Smooth muscle cell (in vitro differentiated cells): ENCODE measurements around the gene CFAP99. TPM values are rescaled to one million over a fixed set of nuclear protein-coding genes. Genes with fewer than 3 reads are reported as not detected.

Experiments used
- DNase-seq: peaks from one replicate; lab custom pipeline; 2025; ENCODE audit not compliant: unreplicated experiment; lab: John Stamatoyannopoulos, UW
- H2AFZ ChIP-seq: fragments of 200-600 bp; sonication (generic); 2 replicates; pipeline ENCODE4 v1.6.0; 2016; ENCODE audit warnings: antibody characterized with exemption, low read depth, mild to moderate bottlenecking
- H3F3A ChIP-seq: fragments of 200-600 bp; sonication (generic); 2 replicates; pipeline ENCODE4 v1.6.0; 2017; ENCODE audit warnings: antibody characterized with exemption, low read depth
- H3K27ac ChIP-seq: fragments of 200-600 bp; sonication (generic); 2 replicates; pipeline ENCODE4 v1.5.1; 2016; ENCODE audit warnings: low read depth, mild to moderate bottlenecking
- H3K27me3 ChIP-seq: fragments of 200-600 bp; sonication (generic); 2 replicates; pipeline ENCODE4 v1.6.1; 2016; ENCODE audit warnings: low read depth, mild to moderate bottlenecking
- H3K36me3 ChIP-seq: fragments of 200-600 bp; sonication (generic); 2 replicates; pipeline ENCODE4 v1.5.1; 2016; ENCODE audit warnings: low read depth
- H3K4me1 ChIP-seq: fragments of 200-600 bp; sonication (generic); 2 replicates; pipeline ENCODE4 v1.5.1; 2016; ENCODE audit warnings: low read depth
- H3K4me2 ChIP-seq: fragments of 200-600 bp; sonication (generic); 2 replicates; pipeline ENCODE4 v1.6.0; 2016; ENCODE audit warnings: mild to moderate bottlenecking
- H3K4me3 ChIP-seq: fragments of 200-600 bp; sonication (generic); 2 replicates; pipeline ENCODE4 v1.5.1; 2016; ENCODE audit warnings: mild to moderate bottlenecking
- H3K79me2 ChIP-seq: fragments of 200-600 bp; sonication (generic); 2 replicates; pipeline ENCODE4 v1.6.0; 2016; ENCODE audit warnings: low read depth, mild to moderate bottlenecking
- H3K9ac ChIP-seq: fragments of 200-600 bp; sonication (generic); 2 replicates; pipeline ENCODE4 v1.6.0; 2016; ENCODE audit warnings: low read depth
- H3K9me3 ChIP-seq: fragments of 200-600 bp; sonication (generic); replicated peaks from 2 replicates; pipeline ENCODE4 v1.5.1; 2016; ENCODE audit warnings: low read depth
- H4K20me1 ChIP-seq: fragments of 200-600 bp; sonication (generic); 2 replicates; pipeline ENCODE4 v1.6.0; 2016; ENCODE audit warnings: low read depth
- WGBS: methylation state at CpG from one replicate; pipeline ENCODE4 v1.1.7; 2016; ENCODE audit warnings: low lambda C conversion rate; 5-methylcytosine and 5-hydroxymethylcytosine counted together
- polyA plus RNA-seq: library from polyadenylated mRNA; unstranded; fragments of >200 nt; fragmentation: Nextera tagmentation; extraction: Ambion mirVana; gene quantifications from 2 replicates; pipeline ENCODE4 v1.2.1, GENCODE V29; 2016
- total RNA-seq: library from RNA; depleted of rRNA; stranded (reverse); fragments of >200 nt; gene quantifications from 2 replicates; pipeline ENCODE4 v1.2.3, GENCODE V29; 2014
- TF ChIP-seq, protein P1 (sequence below): fragments of 200-600 bp; sonication (generic); IDR thresholded peaks from 2 replicates; pipeline ENCODE4 v1.5.1; 2017; ENCODE audit warnings: borderline replicate concordance, mild to moderate bottlenecking, antibody characterized with exemption; ENCODE audit not compliant: insufficient read depth, poor library complexity, severe bottlenecking

CFAP99 gene
- total and polyA plus RNA-seq, 2 experiments from 2014 or later = not detected

DNA sequence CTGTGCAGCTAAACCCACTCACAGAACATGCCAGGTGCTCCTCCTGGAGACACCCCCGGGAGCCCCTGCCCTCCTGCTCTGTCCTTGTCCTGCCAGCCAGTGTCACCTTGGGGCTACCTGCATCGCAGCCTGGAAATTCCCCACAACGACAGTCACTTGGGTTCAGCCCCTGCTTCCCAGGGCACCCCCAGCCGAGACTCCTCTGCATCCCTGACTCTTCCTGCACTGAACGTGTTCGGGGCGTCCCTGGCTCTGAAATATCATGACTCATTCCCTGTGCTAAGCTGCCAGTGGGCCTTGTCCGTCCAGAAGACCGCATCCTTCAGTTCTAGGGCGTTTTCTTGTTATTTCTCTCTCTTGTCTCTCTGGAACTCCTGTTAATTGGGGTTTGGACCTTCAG, 5.8 kb downstream of the CFAP99 start:
- Histone ChIP-seq H2AFZ (no peak overlapping the region), H3K27ac (no peak overlapping the region), H3K79me2 (no peaks in the 10 kb centered on the region), H3K4me2 (no peak overlapping the region), H3F3A (no peaks in the 10 kb centered on the region), H3K27me3 (peaks cover 28% of the 10 kb centered on the region), H3K9me3 (no peaks in the 10 kb centered on the region), H3K4me3 (no peak overlapping the region), H4K20me1 (no peaks in the 10 kb centered on the region), H3K36me3 (no peaks in the 10 kb centered on the region), H3K4me1 (no peaks in the 10 kb centered on the region), H3K9ac (no peak overlapping the region)
- TF ChIP-seq, protein P1, sequence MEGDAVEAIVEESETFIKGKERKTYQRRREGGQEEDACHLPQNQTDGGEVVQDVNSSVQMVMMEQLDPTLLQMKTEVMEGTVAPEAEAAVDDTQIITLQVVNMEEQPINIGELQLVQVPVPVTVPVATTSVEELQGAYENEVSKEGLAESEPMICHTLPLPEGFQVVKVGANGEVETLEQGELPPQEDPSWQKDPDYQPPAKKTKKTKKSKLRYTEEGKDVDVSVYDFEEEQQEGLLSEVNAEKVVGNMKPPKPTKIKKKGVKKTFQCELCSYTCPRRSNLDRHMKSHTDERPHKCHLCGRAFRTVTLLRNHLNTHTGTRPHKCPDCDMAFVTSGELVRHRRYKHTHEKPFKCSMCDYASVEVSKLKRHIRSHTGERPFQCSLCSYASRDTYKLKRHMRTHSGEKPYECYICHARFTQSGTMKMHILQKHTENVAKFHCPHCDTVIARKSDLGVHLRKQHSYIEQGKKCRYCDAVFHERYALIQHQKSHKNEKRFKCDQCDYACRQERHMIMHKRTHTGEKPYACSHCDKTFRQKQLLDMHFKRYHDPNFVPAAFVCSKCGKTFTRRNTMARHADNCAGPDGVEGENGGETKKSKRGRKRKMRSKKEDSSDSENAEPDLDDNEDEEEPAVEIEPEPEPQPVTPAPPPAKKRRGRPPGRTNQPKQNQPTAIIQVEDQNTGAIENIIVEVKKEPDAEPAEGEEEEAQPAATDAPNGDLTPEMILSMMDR = no peak
- 67% methylated on average over 10 of the region's 10 CpGs for WGBS
- no peak for DNase-seq

DNA sequence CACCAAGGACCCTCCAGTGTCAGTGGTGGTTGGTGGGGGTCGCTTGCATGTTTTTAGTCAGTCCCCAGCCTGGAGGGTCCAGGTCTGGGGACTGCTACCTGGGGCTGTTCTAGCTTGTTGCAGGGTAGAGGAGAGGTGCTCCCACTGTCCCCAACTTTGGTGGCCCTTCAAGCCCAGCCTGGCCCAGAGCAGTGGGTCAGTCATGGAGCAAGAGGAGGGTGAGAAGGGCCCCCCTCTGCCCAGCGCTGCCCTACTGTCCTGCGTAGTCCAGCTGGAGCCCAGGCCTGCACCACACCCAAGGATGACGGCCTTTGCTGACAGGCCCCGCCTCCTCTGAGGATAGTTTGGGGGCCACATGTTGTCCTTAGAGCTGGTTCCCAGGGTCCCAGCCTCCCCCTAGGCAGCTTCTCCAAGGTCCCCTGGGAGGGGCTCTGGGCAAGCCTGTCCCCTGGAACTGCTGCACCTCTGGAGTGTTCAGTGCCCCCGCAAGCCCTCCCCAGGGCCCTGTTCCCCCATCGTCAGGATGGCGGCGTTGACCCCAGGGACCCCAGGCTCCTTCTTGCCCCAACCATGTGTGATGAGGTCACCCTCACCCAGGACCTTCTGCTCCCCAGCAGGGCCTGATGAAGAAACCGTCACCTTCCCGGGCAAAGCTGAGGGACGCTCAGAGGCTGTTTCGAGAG, 6.8 kb downstream of the CFAP99 start:
- H4K20me1 ChIP-seq = no peaks in the 10 kb centered on the region
- H2AFZ ChIP-seq = no peak overlapping the region
- H3K9ac ChIP-seq = no peak overlapping the region
- peaks cover 18% of the 10 kb centered on the region for H3K27me3 ChIP-seq
- H3K4me1 ChIP-seq = no peaks in the 10 kb centered on the region
- H3K4me3 ChIP-seq = no peak overlapping the region
- no peak overlapping the region for H3K4me2 ChIP-seq
- H3K36me3 ChIP-seq = no peaks in the 10 kb centered on the region
- H3F3A ChIP-seq = no peaks in the 10 kb centered on the region
- H3K27ac ChIP-seq = no peak overlapping the region
- DNase-seq = no peak
- 96% methylated on average over 13 of the region's 13 CpGs for WGBS
- TF ChIP-seq, protein P1 = no peak
- H3K9me3 ChIP-seq = no peaks in the 10 kb centered on the region
- H3K79me2 ChIP-seq = no peaks in the 10 kb centered on the region

DNA sequence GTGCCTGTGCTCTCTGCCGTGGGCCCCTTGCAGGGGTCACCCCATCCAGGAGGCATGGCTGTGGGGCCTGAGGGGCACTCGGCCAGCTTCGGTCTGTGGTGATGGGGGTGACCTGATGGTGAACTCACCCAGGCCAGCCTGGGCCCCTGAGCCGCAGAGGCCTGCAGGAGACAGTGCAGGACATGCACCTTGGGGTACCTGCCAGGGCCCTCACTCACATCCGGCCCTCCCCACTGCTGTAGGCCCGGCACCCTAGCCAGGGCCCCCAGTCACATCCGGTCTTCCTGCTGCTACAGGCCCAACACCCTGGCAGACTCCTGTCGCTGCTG, 7.3 kb downstream of the CFAP99 start:
- no peaks in the 10 kb centered on the region for H3K4me1 ChIP-seq
- H4K20me1 ChIP-seq = no peaks in the 10 kb centered on the region
- H3F3A ChIP-seq = no peaks in the 10 kb centered on the region
- TF ChIP-seq, protein P1 = no peak
- no peak overlapping the region for H3K27ac ChIP-seq
- H3K4me3 ChIP-seq = no peak overlapping the region
- WGBS = 96% methylated on average over 8 of the region's 8 CpGs
- peaks cover 13% of the 10 kb centered on the region for H3K27me3 ChIP-seq
- H3K79me2 ChIP-seq = no peaks in the 10 kb centered on the region
- H2AFZ ChIP-seq = no peak overlapping the region
- H3K9me3 ChIP-seq = no peaks in the 10 kb centered on the region
- H3K9ac ChIP-seq = no peak overlapping the region
- no peaks in the 10 kb centered on the region for H3K36me3 ChIP-seq
- H3K4me2 ChIP-seq = no peak overlapping the region
- DNase-seq = no peak

DNA sequence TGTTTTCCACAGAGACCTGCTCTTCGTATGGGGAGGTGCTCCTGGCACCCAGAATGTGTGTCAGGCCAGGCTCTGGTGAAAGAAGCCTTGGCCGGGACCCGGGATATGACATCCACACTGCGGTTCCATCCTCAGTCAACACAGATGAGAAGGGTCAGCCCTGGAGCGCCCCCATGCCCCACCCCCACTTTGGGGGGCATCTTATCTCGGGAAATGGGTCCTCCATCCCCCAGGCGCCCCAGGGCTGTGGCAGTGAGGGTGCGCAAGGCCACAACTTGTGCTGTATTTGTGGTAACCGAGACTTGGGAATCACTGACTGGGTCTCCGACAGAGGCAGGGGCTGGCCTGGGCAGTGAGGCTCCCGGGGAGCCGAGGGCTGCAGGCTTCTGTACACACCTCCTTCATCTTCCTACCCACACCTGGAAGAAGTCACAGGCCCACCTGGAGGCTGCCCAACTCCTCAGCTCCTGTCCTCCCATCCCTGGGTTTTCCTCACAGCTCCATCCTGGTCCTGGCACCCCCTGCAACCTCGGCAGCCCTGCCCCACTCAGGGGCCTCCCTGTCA, 8.0 kb downstream of the CFAP99 start:
- no peak for DNase-seq
- Histone ChIP-seq H3K27ac (no peak overlapping the region), H4K20me1 (no peaks in the 10 kb centered on the region), H3F3A (no peaks in the 10 kb centered on the region), H3K27me3 (peaks cover 5% of the 10 kb centered on the region), H3K79me2 (no peaks in the 10 kb centered on the region), H3K4me1 (no peaks in the 10 kb centered on the region), H3K9me3 (no peaks in the 10 kb centered on the region), H2AFZ (no peak overlapping the region), H3K36me3 (no peaks in the 10 kb centered on the region), H3K4me2 (no peak overlapping the region), H3K4me3 (no peak overlapping the region), H3K9ac (no peak overlapping the region)
- TF ChIP-seq, protein P1 = no peak
- WGBS = 86% methylated on average over 13 of the region's 13 CpGs
